H9 (cell line): Measurements from ENCODE around the gene TRMT1. TPM values are rescaled to one million over a fixed set of nuclear protein-coding genes. Genes with fewer than 3 reads are reported as not detected.

Source experiments
- DNase-seq: peaks from one replicate; pipeline ENCODE4 v3.0.0-alpha.2; 2017
- H2AFZ ChIP-seq: one replicate; pipeline ENCODE4 v1.6.1; 2013; ENCODE audit warnings: mild to moderate bottlenecking, low read length, control low read depth, moderate library complexity
- H2AK5ac ChIP-seq: 2 replicates; pipeline ENCODE4 v1.6.1; 2013; ENCODE audit warnings: low read length, control low read depth, mixed read lengths; ENCODE audit not compliant: insufficient read length
- H2BK120ac ChIP-seq: one replicate; pipeline ENCODE4 v1.6.1; 2013; ENCODE audit warnings: low read depth, mild to moderate bottlenecking, low read length, control low read depth, inconsistent platforms; ENCODE audit not compliant: poor library complexity, severe bottlenecking
- H2BK12ac ChIP-seq: 2 replicates; pipeline ENCODE4 v1.6.1; 2013; ENCODE audit warnings: low read length, control low read depth, mixed read lengths, low read depth; ENCODE audit not compliant: insufficient read length
- H2BK15ac ChIP-seq: 2 replicates; pipeline ENCODE4 v1.6.1; 2013; ENCODE audit warnings: low read depth, low read length, control low read depth
- H2BK20ac ChIP-seq: one replicate; pipeline ENCODE4 v1.6.1; 2013; ENCODE audit warnings: low read depth, mild to moderate bottlenecking, low read length, control low read depth, inconsistent platforms; ENCODE audit not compliant: poor library complexity, severe bottlenecking
- H2BK5ac ChIP-seq: 2 replicates; pipeline ENCODE4 v1.6.1; 2013; ENCODE audit warnings: low read length, control low read depth, mixed read lengths; ENCODE audit not compliant: insufficient read length
- H3K14ac ChIP-seq: 2 replicates; pipeline ENCODE4 v1.6.1; 2013; ENCODE audit warnings: low read length, control low read depth; ENCODE audit not compliant: insufficient read depth
- H3K18ac ChIP-seq: 2 replicates; pipeline ENCODE4 v1.6.1; 2013; ENCODE audit warnings: low read depth, mild to moderate bottlenecking, mixed read lengths, low read length, control low read depth; ENCODE audit not compliant: insufficient read length
- H3K23ac ChIP-seq: 2 replicates; pipeline ENCODE4 v1.6.1; 2013; ENCODE audit warnings: low read length, control low read depth, mixed read lengths, low read depth; ENCODE audit not compliant: insufficient read length
- H3K23me2 ChIP-seq: 2 replicates; pipeline ENCODE4 v1.6.1; 2013; ENCODE audit warnings: low read depth, mild to moderate bottlenecking, mixed read lengths, low read length, control low read depth; ENCODE audit not compliant: insufficient read length, poor library complexity, severe bottlenecking
- H3K27ac ChIP-seq: 2 replicates; pipeline ENCODE4 v1.5.1; 2013; ENCODE audit warnings: low read length, control low read depth, mixed read lengths, low read depth; ENCODE audit not compliant: insufficient read length
- H3K27me3 ChIP-seq: 2 replicates; pipeline ENCODE4 v1.6.1; 2013; ENCODE audit warnings: low read length, control low read depth, inconsistent platforms; ENCODE audit not compliant: insufficient read depth
- H3K4ac ChIP-seq: 2 replicates; pipeline ENCODE4 v1.6.1; 2013; ENCODE audit warnings: low read depth, mild to moderate bottlenecking, control low read depth, inconsistent platforms, low read length, moderate library complexity
- H3K4me1 ChIP-seq: 2 replicates; pipeline ENCODE4 v1.6.1; 2013; ENCODE audit warnings: low read length, control low read depth, inconsistent platforms; ENCODE audit not compliant: insufficient read depth
- H3K4me2 ChIP-seq: 2 replicates; pipeline ENCODE4 v1.6.1; 2013; ENCODE audit warnings: low read length, control low read depth, mixed read lengths; ENCODE audit not compliant: insufficient read length, insufficient read depth
- H3K56ac ChIP-seq: 2 replicates; pipeline ENCODE4 v1.6.1; 2013; ENCODE audit warnings: low read depth, mild to moderate bottlenecking, mixed read lengths, low read length, control low read depth; ENCODE audit not compliant: insufficient read length
- H3K79me1 ChIP-seq: 2 replicates; pipeline ENCODE4 v1.6.1; 2013; ENCODE audit warnings: low read depth, mild to moderate bottlenecking, moderate library complexity, low read length, control low read depth, inconsistent platforms; ENCODE audit not compliant: insufficient read depth, poor library complexity, severe bottlenecking
- H3K79me2 ChIP-seq: 2 replicates; pipeline ENCODE4 v1.6.1; 2013; ENCODE audit warnings: low read length, control low read depth, inconsistent platforms; ENCODE audit not compliant: insufficient read depth
- H3K9ac ChIP-seq: 2 replicates; pipeline ENCODE4 v1.6.1; 2013; ENCODE audit warnings: low read length, control low read depth, mixed read lengths; ENCODE audit not compliant: insufficient read length; ENCODE audit errors: extremely low read depth
- H3K9me3 ChIP-seq: one replicate; pipeline ENCODE4 v1.6.1; 2013; ENCODE audit warnings: low read depth, low read length, inconsistent platforms; ENCODE audit not compliant: control insufficient read depth
- H3T11ph ChIP-seq: one replicate; pipeline ENCODE4 v1.6.1; 2013; ENCODE audit warnings: mild to moderate bottlenecking, low read length, control low read depth, inconsistent platforms
- H4K20me1 ChIP-seq: one replicate; pipeline ENCODE4 v1.6.1; 2013; ENCODE audit not compliant: control insufficient read depth, insufficient read length, insufficient read depth
- H4K5ac ChIP-seq: 2 replicates; pipeline ENCODE4 v1.6.1; 2013; ENCODE audit warnings: low read depth, mild to moderate bottlenecking, mixed read lengths, low read length, control low read depth; ENCODE audit not compliant: insufficient read length
- H4K8ac ChIP-seq: replicated peaks from 2 replicates; pipeline ENCODE4 v1.6.1; 2013; ENCODE audit warnings: low read length, control low read depth, mixed read lengths, low read depth; ENCODE audit not compliant: insufficient read length
- H4K91ac ChIP-seq: 2 replicates; pipeline ENCODE4 v1.6.1; 2013; ENCODE audit warnings: low read depth, mild to moderate bottlenecking, moderate library complexity, mixed read lengths, low read length, control low read depth; ENCODE audit not compliant: insufficient read length
- H3K27ac Mint-ChIP-seq, 3 experiments: 2 replicates in 2 of 3; 3 replicates in 1 of 3; pipeline ENCODE4 v1.8.0; 2020 to 2021; ENCODE audit warnings: mixed read lengths in 3 of 3, mild to moderate bottlenecking in 1 of 3, moderate library complexity in 1 of 3
- H3K27me3 Mint-ChIP-seq: 2 replicates; pipeline ENCODE4 v1.8.0; 2021; ENCODE audit warnings: low read depth, mild to moderate bottlenecking, moderate library complexity, mixed read lengths
- H3K36me3 Mint-ChIP-seq, 3 experiments: 2 replicates in 2 of 3; 3 replicates in 1 of 3; pipeline ENCODE4 v1.8.0; 2020 to 2021; ENCODE audit warnings: low read depth in 3 of 3, mixed read lengths in 3 of 3; ENCODE audit not compliant: insufficient read depth in 1 of 3
- H3K4me1 Mint-ChIP-seq, 2 experiments: 2 replicates each; pipeline ENCODE4 v1.8.0; 2020; ENCODE audit warnings: mixed read lengths in 2 of 2
- H3K4me3 Mint-ChIP-seq, 2 experiments: 2 replicates in 1 of 2; 3 replicates in 1 of 2; pipeline ENCODE4 v1.8.0; 2020 to 2021; ENCODE audit warnings: mild to moderate bottlenecking in 2 of 2, mixed read lengths in 2 of 2, moderate library complexity in 1 of 2
- H3K9me3 Mint-ChIP-seq, 2 experiments: 2 replicates in 1 of 2; 3 replicates in 1 of 2; pipeline ENCODE4 v1.8.0; 2020; ENCODE audit warnings: mild to moderate bottlenecking in 2 of 2, mixed read lengths in 2 of 2, moderate library complexity in 1 of 2
- WGBS: extraction: QIAGEN DNeasy Blood & Tissue Kit; methylation state at CpG from one replicate; pipeline ENCODE4 v1.1.7; 2013; ENCODE audit warnings: missing lambda C conversion rate, low lambda C conversion rate, mixed read lengths; ENCODE audit not compliant: insufficient read length; ENCODE audit errors: extremely low coverage; 5-methylcytosine and 5-hydroxymethylcytosine counted together
- total RNA-seq: library from RNA; stranded (reverse); gene quantifications from 2 replicates; pipeline ENCODE4 v1.2.1, GENCODE V29; 2021
- TF ChIP-seq, protein P1 (sequence below): fragments of 200-600 bp; sonication (generic); conservative IDR thresholded peaks from 3 replicates; pipeline ENCODE4 v1.8.0; 2021; ENCODE audit warnings: antibody characterized with exemption, mild to moderate bottlenecking

Gene TRMT1
- total RNA-seq, 1 experiment from 2014 or later = 95.7 TPM

GRCh38 chr19:13074378-13074777 is 42.2 kb downstream of the TRMT1 start:
- Histone ChIP-seq H3K9ac (no peak overlapping the region), H3K79me2 (no peaks in the 10 kb centered on the region), H3K27ac (no peak overlapping the region), H3K79me1 (no peaks in the 10 kb centered on the region), H4K20me1 (no peaks in the 10 kb centered on the region), H3K4me2 (no peak overlapping the region), H3K18ac (no peak overlapping the region), H3K4me1 (peaks cover 7% of the 10 kb centered on the region; the same call in 1 of the 2 replicates), H3K27me3 (peaks cover 2% of the 10 kb centered on the region; the same call in 1 of the 2 replicates), H3K56ac (no peak overlapping the region), H2BK5ac (no peak overlapping the region), H2AK5ac (no peak overlapping the region), H3K9me3 (no peaks in the 10 kb centered on the region), H2AFZ (no peak overlapping the region), H2BK20ac (no peak overlapping the region), H3K4ac (no peak overlapping the region), H3K23me2 (peaks cover 3% of the 10 kb centered on the region), H3K23ac (no peak overlapping the region), H2BK15ac (no peak overlapping the region), H4K8ac (no peak overlapping the region), H3T11ph (no peak overlapping the region), H2BK120ac (no peak overlapping the region), H4K91ac (no peak overlapping the region), H4K5ac (no peak overlapping the region), H2BK12ac (no peak overlapping the region), H3K14ac (no peak overlapping the region)
- Mint-ChIP-seq H3K36me3 (peaks cover 0 to 1% (median 0%) of the 10 kb centered on the region in 3 experiments; a peak in 1 of 7 replicates), H3K27me3 (peaks cover 76% of the 10 kb centered on the region), H3K9me3 (no peaks in the 10 kb centered on the region), H3K4me3 (no peak overlapping the region), H3K27ac (no peak overlapping the region), H3K4me1 (peaks cover 15 to 44% of the 10 kb centered on the region in 2 experiments)
- TF ChIP-seq, protein P1, sequence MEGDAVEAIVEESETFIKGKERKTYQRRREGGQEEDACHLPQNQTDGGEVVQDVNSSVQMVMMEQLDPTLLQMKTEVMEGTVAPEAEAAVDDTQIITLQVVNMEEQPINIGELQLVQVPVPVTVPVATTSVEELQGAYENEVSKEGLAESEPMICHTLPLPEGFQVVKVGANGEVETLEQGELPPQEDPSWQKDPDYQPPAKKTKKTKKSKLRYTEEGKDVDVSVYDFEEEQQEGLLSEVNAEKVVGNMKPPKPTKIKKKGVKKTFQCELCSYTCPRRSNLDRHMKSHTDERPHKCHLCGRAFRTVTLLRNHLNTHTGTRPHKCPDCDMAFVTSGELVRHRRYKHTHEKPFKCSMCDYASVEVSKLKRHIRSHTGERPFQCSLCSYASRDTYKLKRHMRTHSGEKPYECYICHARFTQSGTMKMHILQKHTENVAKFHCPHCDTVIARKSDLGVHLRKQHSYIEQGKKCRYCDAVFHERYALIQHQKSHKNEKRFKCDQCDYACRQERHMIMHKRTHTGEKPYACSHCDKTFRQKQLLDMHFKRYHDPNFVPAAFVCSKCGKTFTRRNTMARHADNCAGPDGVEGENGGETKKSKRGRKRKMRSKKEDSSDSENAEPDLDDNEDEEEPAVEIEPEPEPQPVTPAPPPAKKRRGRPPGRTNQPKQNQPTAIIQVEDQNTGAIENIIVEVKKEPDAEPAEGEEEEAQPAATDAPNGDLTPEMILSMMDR = no peak
- WGBS = no CpG with 5 or more reads among the region's 4 CpGs
- DNase-seq = no peak
